IPS-20b (cell line): ENCODE results near the gene SH3PXD2A.
"Not testable (repeated sequence)": the region's sequence is repeated elsewhere in the genome, so short reads cannot be mapped to it uniquely, and the experiment has no call there.

Experiments
- H3K27ac ChIP-seq: one replicate; pipeline ENCODE4 v1.5.1; 2013; ENCODE audit warnings: low read length
- H3K27me3 ChIP-seq: 2 replicates; pipeline ENCODE4 v1.6.1; 2013; ENCODE audit warnings: mild to moderate bottlenecking, low read length, inconsistent platforms; ENCODE audit not compliant: insufficient read depth
- H3K36me3 ChIP-seq: 2 replicates; pipeline ENCODE4 v1.6.1; 2013; ENCODE audit warnings: low read depth, mild to moderate bottlenecking, inconsistent platforms, low read length, moderate library complexity; ENCODE audit not compliant: insufficient read depth
- H3K4me1 ChIP-seq: 2 replicates; pipeline ENCODE4 v1.6.1; 2013; ENCODE audit warnings: mild to moderate bottlenecking, control low read depth, inconsistent platforms, low read length, moderate library complexity; ENCODE audit not compliant: insufficient read depth
- H3K4me3 ChIP-seq: 2 replicates; pipeline ENCODE4 v1.5.1; 2013; ENCODE audit warnings: mild to moderate bottlenecking, low read length, inconsistent platforms
- H3K9ac ChIP-seq: 2 replicates; pipeline ENCODE4 v1.6.1; 2013; ENCODE audit warnings: low read depth, mild to moderate bottlenecking, inconsistent platforms, low read length, moderate library complexity
- H3K9me3 ChIP-seq: 2 replicates; pipeline ENCODE4 v1.6.1; 2013; ENCODE audit warnings: mild to moderate bottlenecking, low read depth, low read length, inconsistent platforms; ENCODE audit not compliant: insufficient read depth

SH3PXD2A gene

GRCh38 chr10:103617602-103618385 lies 237.6 kb downstream of the SH3PXD2A start:
- no peaks in the 10 kb centered on the region for H3K9me3 ChIP-seq
- no peak overlapping the region for H3K27ac ChIP-seq
- no peaks in the 10 kb centered on the region; the same call in 1 of the 2 replicates for H3K4me1 ChIP-seq
- no peak overlapping the region for H3K4me3 ChIP-seq
- H3K27me3 ChIP-seq: no peaks in the 10 kb centered on the region
- H3K36me3 ChIP-seq: peaks cover 7% of the 10 kb centered on the region; the same call in 1 of the 2 replicates
- H3K9ac ChIP-seq: no peak overlapping the region

- no peak overlapping the region for H3K27ac ChIP-seq
- no peaks in the 10 kb centered on the region for H3K27me3 ChIP-seq
- no peaks in the 10 kb centered on the region for H3K9me3 ChIP-seq
- H3K4me3 ChIP-seq: no peak overlapping the region
- peaks cover 7% of the 10 kb centered on the region; the same call in 1 of the 2 replicates for H3K36me3 ChIP-seq
- no peak overlapping the region for H3K9ac ChIP-seq
- no peaks in the 10 kb centered on the region; the same call in 1 of the 2 replicates for H3K4me1 ChIP-seq
Measured at GRCh38 chr10:103616705-103617601, 238.4 kb downstream of the SH3PXD2A start.

DNA sequence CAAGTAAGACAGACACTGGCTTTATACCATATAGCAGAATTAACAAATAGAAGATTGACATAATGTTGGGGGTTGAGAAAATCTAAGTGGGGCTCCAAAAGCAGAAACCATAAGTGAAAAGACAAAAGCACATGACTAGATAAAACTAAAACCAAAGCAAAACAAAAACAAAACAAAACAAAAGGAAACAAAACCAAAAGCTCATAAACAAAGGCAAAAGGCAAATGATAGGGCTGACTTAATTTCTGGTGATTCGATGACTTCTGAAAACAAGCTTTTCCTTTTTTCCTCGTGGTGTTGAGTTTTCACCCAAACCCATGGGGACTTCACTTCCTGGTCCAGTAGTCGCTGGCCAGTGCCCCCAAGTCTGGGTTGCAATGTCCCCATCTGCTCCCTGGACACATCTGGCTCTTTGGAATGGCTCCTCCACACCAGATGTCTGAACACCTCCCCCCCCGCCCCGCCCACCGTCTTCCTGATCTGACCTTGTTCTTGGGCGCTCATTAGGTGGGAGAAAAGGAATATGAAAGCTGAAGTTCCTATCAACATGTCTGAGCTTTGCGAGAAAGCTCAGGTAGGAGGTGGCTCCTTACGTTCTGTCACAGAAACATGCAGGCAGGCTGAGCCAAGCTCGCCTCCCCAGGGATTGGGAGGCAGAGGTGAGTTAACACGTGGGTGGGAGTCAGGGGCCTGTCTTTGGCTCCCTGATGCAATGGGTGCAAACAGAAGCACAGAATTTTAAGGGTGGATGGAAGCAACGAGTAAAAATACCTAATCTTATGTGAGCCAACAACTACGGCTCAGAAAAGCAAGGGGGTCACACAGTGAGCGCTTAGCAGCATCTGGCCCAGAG lies 240.8 kb downstream of the SH3PXD2A start:
- Histone ChIP-seq H3K4me3 (no peak overlapping the region), H3K27me3 (no peaks in the 10 kb centered on the region), H3K27ac (no peak overlapping the region), H3K4me1 (no peaks in the 10 kb centered on the region; the same call in 1 of the 2 replicates), H3K36me3 (no peaks in the 10 kb centered on the region), H3K9ac (no peak overlapping the region), H3K9me3 (no peaks in the 10 kb centered on the region)

DNA sequence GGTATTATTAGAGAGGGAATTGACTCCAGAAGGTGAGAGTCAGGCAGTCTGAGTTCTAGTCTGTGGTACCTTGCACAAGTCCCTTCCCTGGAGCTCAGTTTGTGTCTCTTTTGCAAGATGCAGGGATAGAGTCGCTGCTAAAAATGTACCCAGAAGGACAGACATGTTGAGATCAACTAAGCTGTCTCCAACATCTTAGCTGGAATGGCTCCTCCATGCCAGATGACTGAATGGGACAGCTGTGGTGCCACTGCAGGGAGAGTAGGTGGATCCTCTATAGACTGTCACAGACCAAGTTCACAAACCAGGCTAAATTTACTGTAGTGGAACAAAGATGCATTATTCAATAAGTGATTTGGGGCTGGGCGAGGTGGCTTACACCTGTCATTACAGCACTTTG lies 241.8 kb downstream of the SH3PXD2A start:
- Histone ChIP-seq H3K36me3 (no peaks in the 10 kb centered on the region), H3K4me1 (no peaks in the 10 kb centered on the region; the same call in 1 of the 2 replicates)

GRCh38 chr10:103612462-103613365 lies 242.7 kb downstream of the SH3PXD2A start:
- H3K27me3 ChIP-seq: no peaks in the 10 kb centered on the region
- no peaks in the 10 kb centered on the region for H3K36me3 ChIP-seq
- no peaks in the 10 kb centered on the region for H3K9me3 ChIP-seq
- H3K4me3 ChIP-seq: no peak overlapping the region
- no peaks in the 10 kb centered on the region; the same call in 1 of the 2 replicates for H3K4me1 ChIP-seq
- no peak overlapping the region for H3K27ac ChIP-seq
- H3K9ac ChIP-seq: no peak overlapping the region

More for the DNA sequence above, 241.8 kb downstream of the SH3PXD2A start:
- H3K9me3 ChIP-seq: no peaks in the 10 kb centered on the region
- no peak overlapping the region for H3K27ac ChIP-seq
- H3K27me3 ChIP-seq: no peaks in the 10 kb centered on the region
- no peak overlapping the region for H3K4me3 ChIP-seq
- no peak overlapping the region for H3K9ac ChIP-seq

GRCh38 chr10:103610921-103611511 lies 244.4 kb downstream of the SH3PXD2A start:
- Histone ChIP-seq H3K4me3 (no peak overlapping the region), H3K36me3 (no peaks in the 10 kb centered on the region), H3K27me3 (no peaks in the 10 kb centered on the region), H3K27ac (no peak overlapping the region), H3K9ac (no peak overlapping the region), H3K9me3 (peaks cover under 1% of the 10 kb centered on the region; the same call in 1 of the 2 replicates), H3K4me1 (no peaks in the 10 kb centered on the region; the same call in 1 of the 2 replicates)

GRCh38 chr10:103610083-103610472 lies 245.3 kb downstream of the SH3PXD2A start:
- H3K36me3 ChIP-seq: no peaks in the 10 kb centered on the region
- no peak overlapping the region for H3K27ac ChIP-seq
- H3K9ac ChIP-seq: no peak overlapping the region
- H3K9me3 ChIP-seq: peaks cover 5% of the 10 kb centered on the region; the same call in 1 of the 2 replicates
- no peaks in the 10 kb centered on the region for H3K4me1 ChIP-seq
- H3K4me3 ChIP-seq: no peak overlapping the region
- no peaks in the 10 kb centered on the region for H3K27me3 ChIP-seq

DNA sequence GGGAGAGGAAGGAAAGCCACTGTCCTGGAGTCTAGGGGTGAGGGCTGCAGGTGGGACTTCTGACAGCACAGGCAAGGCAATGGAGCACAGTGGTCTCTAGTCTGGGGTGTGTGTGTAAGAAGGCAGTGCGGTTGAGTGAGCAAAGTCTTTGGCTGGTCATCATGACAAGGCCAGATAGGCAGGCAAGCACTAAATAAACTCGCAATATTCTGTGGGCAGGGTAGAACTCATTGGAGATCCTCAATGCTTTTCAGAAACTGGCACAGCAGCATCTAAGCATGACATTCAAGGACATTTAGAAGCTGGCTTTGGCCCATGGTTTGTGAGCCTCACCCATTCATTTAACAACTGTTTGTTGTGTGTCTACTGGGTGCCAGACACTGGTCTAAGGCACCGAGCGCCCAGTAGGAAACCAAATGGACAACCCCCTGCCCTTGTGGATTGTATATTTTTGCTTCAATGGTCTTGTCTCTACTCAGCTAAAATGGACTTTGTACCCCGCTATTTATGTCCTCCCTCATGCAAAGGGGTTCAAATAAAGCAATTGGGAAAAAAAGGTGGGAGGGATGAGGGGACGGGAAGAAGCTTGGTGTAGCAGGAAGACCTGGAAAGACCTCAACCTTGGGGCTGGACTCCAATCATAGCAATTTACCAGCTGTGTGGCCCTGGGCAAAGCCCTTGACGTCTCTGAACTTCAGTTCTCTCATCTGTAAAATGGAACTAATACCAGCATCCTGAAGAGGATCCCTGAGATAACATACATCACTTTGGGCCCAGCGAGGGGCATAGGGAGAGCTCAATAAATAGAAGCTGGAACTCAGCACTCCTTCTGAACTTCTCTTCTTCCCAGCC lies 245.9 kb downstream of the SH3PXD2A start:
- Histone ChIP-seq H3K9me3 (peaks cover 5% of the 10 kb centered on the region; the same call in 1 of the 2 replicates), H3K36me3 (no peaks in the 10 kb centered on the region), H3K27ac (no peak overlapping the region), H3K9ac (no peak overlapping the region), H3K4me1 (no peaks in the 10 kb centered on the region), H3K27me3 (no peaks in the 10 kb centered on the region), H3K4me3 (no peak overlapping the region)

DNA sequence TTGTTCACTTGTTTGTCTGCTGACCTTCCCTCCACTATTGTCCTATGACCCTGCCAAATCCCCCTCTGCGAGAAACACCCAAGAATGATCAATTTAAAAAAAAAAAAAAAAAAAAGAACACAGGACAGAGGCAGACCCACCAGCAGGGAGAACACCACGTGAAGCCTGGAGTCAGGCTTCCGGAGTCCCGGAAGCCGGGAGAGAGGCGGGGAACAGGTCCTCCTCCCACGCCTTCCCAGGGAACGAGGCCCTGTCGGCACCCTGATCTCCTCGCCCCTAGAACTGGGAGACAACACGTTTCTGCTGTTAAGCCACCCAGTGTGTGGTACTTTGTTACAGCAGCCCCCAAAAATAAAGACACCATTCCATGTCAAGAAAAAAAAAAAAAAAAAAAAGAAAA lies 247.3 kb downstream of the SH3PXD2A start:
- not testable (repeated sequence) for H3K9me3 ChIP-seq, H3K4me3 ChIP-seq, H3K27ac ChIP-seq, H3K9ac ChIP-seq, H3K27me3 ChIP-seq, H3K36me3 ChIP-seq, H3K4me1 ChIP-seq

- H3K27ac ChIP-seq, H3K9me3 ChIP-seq, H3K9ac ChIP-seq, H3K36me3 ChIP-seq, H3K4me3 ChIP-seq, H3K27me3 ChIP-seq, H3K4me1 ChIP-seq: not testable (repeated sequence)
Measured at GRCh38 chr10:103607051-103607450, 248.3 kb downstream of the SH3PXD2A start.
